Osteocyte (in vitro differentiated cells): ENCODE results near the gene CSPG4. TPM values are rescaled to one million over a fixed set of nuclear protein-coding genes. Genes with fewer than 3 reads are reported as not detected.

ENCODE experiments used
- DNase-seq: peaks from one replicate; pipeline ENCODE4 v3.0.0; 2021; ENCODE audit warnings: mixed read lengths; ENCODE audit not compliant: unreplicated experiment; ENCODE audit errors: extremely low spot score
- H3K27ac Mint-ChIP-seq: one replicate; pipeline ENCODE4 v1.8.0; 2021; ENCODE audit warnings: mild to moderate bottlenecking, mixed read lengths; ENCODE audit not compliant: unreplicated experiment
- H3K27me3 Mint-ChIP-seq: one replicate; pipeline ENCODE4 v1.8.0; 2021; ENCODE audit warnings: mixed read lengths; ENCODE audit not compliant: unreplicated experiment
- H3K36me3 Mint-ChIP-seq: one replicate; pipeline ENCODE4 v1.8.0; 2021; ENCODE audit warnings: mixed read lengths; ENCODE audit not compliant: unreplicated experiment
- H3K4me1 Mint-ChIP-seq: one replicate; pipeline ENCODE4 v1.8.0; 2021; ENCODE audit warnings: mixed read lengths; ENCODE audit not compliant: unreplicated experiment
- H3K4me3 Mint-ChIP-seq: one replicate; pipeline ENCODE4 v1.8.0; 2021; ENCODE audit warnings: mild to moderate bottlenecking, moderate library complexity, mixed read lengths; ENCODE audit not compliant: unreplicated experiment
- H3K9me3 Mint-ChIP-seq: one replicate; pipeline ENCODE4 v1.8.0; 2021; ENCODE audit warnings: mixed read lengths; ENCODE audit not compliant: unreplicated experiment
- total RNA-seq: library from RNA; stranded (reverse); gene quantifications from 2 replicates; pipeline ENCODE4 v1.2.1, GENCODE V29; 2021
- TF ChIP-seq, protein P1 (sequence below): fragments of 200-600 bp; sonication (generic); IDR thresholded peaks from 2 replicates; pipeline ENCODE4 v1.5.0; 2021; ENCODE audit warnings: antibody characterized with exemption, mild to moderate bottlenecking, moderate library complexity

Gene CSPG4
- total RNA-seq, 1 donor from 2014 or later = 43.3 TPM

- H3K36me3 Mint-ChIP-seq = peaks cover 13% of the 10 kb centered on the region
- peaks cover 43% of the 10 kb centered on the region for H3K4me1 Mint-ChIP-seq
- H3K4me3 Mint-ChIP-seq = no peak overlapping the region
- no peak for DNase-seq
- no peaks in the 10 kb centered on the region for H3K27me3 Mint-ChIP-seq
- H3K9me3 Mint-ChIP-seq = no peaks in the 10 kb centered on the region
- peak overlapping the region; percentile 99 for H3K27ac Mint-ChIP-seq
- TF ChIP-seq, protein P1, sequence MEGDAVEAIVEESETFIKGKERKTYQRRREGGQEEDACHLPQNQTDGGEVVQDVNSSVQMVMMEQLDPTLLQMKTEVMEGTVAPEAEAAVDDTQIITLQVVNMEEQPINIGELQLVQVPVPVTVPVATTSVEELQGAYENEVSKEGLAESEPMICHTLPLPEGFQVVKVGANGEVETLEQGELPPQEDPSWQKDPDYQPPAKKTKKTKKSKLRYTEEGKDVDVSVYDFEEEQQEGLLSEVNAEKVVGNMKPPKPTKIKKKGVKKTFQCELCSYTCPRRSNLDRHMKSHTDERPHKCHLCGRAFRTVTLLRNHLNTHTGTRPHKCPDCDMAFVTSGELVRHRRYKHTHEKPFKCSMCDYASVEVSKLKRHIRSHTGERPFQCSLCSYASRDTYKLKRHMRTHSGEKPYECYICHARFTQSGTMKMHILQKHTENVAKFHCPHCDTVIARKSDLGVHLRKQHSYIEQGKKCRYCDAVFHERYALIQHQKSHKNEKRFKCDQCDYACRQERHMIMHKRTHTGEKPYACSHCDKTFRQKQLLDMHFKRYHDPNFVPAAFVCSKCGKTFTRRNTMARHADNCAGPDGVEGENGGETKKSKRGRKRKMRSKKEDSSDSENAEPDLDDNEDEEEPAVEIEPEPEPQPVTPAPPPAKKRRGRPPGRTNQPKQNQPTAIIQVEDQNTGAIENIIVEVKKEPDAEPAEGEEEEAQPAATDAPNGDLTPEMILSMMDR = no peak
These were observed 50.9 kb downstream of the CSPG4 start for GRCh38 chr15:75661756-75662140.

DNA sequence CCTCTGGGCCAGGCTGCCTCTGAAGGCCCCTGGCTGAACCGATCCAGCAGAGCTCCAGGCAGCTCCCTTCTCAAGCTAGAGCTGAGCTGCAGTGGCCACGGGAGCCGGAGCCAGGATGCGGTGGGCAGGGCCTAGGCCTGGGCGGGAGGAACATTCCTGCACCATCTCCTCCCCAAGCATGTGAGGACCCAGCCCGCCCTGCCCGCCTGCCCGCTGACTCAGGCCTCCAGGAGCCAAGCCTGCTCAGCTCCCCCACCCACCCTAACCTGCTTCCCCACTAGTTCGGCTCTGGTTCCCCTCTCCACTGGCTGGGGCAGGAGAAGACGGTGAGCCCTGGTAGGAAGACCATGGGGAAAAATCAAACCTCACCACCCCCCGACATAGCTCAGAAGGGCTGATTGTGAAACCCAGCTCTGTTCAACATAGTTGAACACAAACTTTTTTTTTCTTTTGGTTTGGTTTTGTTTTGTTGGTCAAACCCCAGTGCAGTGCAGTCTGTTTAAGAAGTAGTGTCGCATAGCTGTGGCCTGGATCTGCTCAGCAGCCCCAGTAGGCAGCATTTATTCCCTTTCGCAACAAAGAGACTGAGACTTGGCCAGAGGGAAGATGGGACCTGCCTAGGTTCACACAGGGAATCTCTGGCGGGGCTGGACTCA, 51.4 kb downstream of the CSPG4 start:
- no peak overlapping the region for H3K4me3 Mint-ChIP-seq
- peaks cover 40% of the 10 kb centered on the region for H3K4me1 Mint-ChIP-seq
- no peaks in the 10 kb centered on the region for H3K9me3 Mint-ChIP-seq
- DNase-seq = peak; percentile 94
- H3K27me3 Mint-ChIP-seq = no peaks in the 10 kb centered on the region
- H3K27ac Mint-ChIP-seq = peak overlapping the region; percentile 99
- TF ChIP-seq, protein P1 = no peak
- H3K36me3 Mint-ChIP-seq = peaks cover 18% of the 10 kb centered on the region

- H3K4me3 Mint-ChIP-seq = no peak overlapping the region
- peaks cover 20% of the 10 kb centered on the region for H3K36me3 Mint-ChIP-seq
- no peaks in the 10 kb centered on the region for H3K27me3 Mint-ChIP-seq
- H3K9me3 Mint-ChIP-seq = no peaks in the 10 kb centered on the region
- H3K4me1 Mint-ChIP-seq = peaks cover 36% of the 10 kb centered on the region
- TF ChIP-seq, protein P1 = no peak
- no peak for DNase-seq
- H3K27ac Mint-ChIP-seq = peak overlapping the region; percentile 99
These were observed 52.6 kb downstream of the CSPG4 start for GRCh38 chr15:75659928-75660645.

DNA sequence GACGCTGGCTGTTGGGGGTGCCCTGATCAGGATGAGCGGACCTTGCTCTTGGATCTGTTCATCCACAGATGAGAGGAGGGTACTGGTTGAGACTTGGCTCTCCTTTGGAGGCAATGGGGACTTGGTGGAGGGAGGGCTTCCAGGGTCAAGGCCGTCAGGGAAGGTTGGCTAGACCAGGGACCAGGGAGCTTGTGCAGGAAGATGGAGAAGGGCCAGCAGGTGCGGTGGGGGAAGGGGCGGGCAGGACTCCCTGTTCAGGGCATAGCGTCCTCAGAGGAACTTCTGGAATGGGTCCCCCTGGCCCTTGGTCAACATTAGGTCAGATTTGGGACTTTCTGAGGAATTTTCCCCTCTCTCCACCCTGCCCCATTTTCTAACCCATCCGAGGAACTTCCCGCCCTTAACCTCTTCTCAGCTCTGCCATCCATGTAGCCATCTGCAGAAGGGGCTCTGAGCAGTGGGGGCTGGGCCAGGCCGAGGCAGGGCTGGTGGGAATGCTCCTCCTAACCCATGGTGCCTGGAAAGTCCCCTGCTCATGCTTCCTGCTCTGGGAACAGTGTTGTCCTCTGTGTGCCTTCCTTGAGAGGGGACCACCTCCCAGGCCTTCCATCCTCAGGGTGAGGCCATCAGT, 53.4 kb downstream of the CSPG4 start:
- no peaks in the 10 kb centered on the region for H3K27me3 Mint-ChIP-seq
- H3K9me3 Mint-ChIP-seq = no peaks in the 10 kb centered on the region

More for the DNA sequence above, 53.4 kb downstream of the CSPG4 start:
- DNase-seq = no peak
- TF ChIP-seq, protein P1 = no peak
- peaks cover 41% of the 10 kb centered on the region for H3K4me1 Mint-ChIP-seq
- peaks cover 20% of the 10 kb centered on the region for H3K36me3 Mint-ChIP-seq
- H3K4me3 Mint-ChIP-seq = no peak overlapping the region
- peak overlapping the region; percentile 73 for H3K27ac Mint-ChIP-seq
